Gastrocnemius medialis (tissue), 4 donors: Measurements from ENCODE around the gene HHEX. TPM values are rescaled to one million over a fixed set of nuclear protein-coding genes. Genes with fewer than 3 reads are reported as not detected.

ENCODE experiments used
- ATAC-seq, 2 donors: fragments of 150-250 bp; one replicate each; pipeline ENCODE4 v1.9.1; 2016
- DNase-seq, 2 donors: peaks; one replicate each; pipeline ENCODE4 v3.0.0-alpha.2; 2019
- H3K27ac ChIP-seq, 4 donors: fragments of 200-600 bp; sonication (generic); 1 replicate in 1 of 4; 2 replicates in 3 of 4; pipeline ENCODE4 v1.5.1; 2016 to 2018; ENCODE audit warnings: mild to moderate bottlenecking in 2 of 4, moderate library complexity in 1 of 4
- H3K27me3 ChIP-seq, 3 donors: fragments of 200-600 bp; sonication (generic) in 2 of 3; 1 replicate in 1 of 3; 2 replicates in 2 of 3; pipeline versions ENCODE4 v1.5.1 to v1.6.0; 2016 to 2019; ENCODE audit warnings: mild to moderate bottlenecking in 1 of 3, moderate library complexity in 1 of 3
- H3K36me3 ChIP-seq, 2 donors: fragments of 200-600 bp; sonication (generic) in 1 of 2; one replicate each; pipeline ENCODE4 v1.5.1; 2017 to 2018
- H3K4me1 ChIP-seq, 2 donors: fragments of 200-600 bp; sonication (generic) in 1 of 2; one replicate each; pipeline ENCODE4 v1.5.1; 2016 to 2017; ENCODE audit warnings: mild to moderate bottlenecking in 2 of 2
- H3K4me3 ChIP-seq, 4 donors: fragments of 200-600 bp; sonication (generic) in 3 of 4; 1 replicate in 1 of 4; 2 replicates in 3 of 4; pipeline ENCODE4 v1.5.1; 2016 to 2019; ENCODE audit warnings: mild to moderate bottlenecking in 2 of 4
- H3K9me3 ChIP-seq, 3 donors: fragments of 200-600 bp; sonication (generic) in 2 of 3; 1 replicate in 1 of 3; 2 replicates in 2 of 3; pipeline ENCODE4 v1.5.1; 2016 to 2019
- POLR2A ChIP-seq, 2 donors: fragments of 450-650 bp; IDR thresholded peaks; one replicate each; pipeline ENCODE4 v1.6.1; 2017; ENCODE audit warnings: antibody characterized with exemption in 2 of 2, mild to moderate bottlenecking in 2 of 2, moderate library complexity in 2 of 2
- in situ Hi-C, 4 donors: fragments of 200-750 bp; cut with MboI; loops; one replicate each; pipeline versions ENCODE4 v1.15.0 to v1.8.0; 2017; ENCODE audit warnings: low sequenced_read_pairs in 4 of 4
- intact Hi-C: fragments of 100-400 bp; cut with DNase I; formaldehyde crosslinking; loops from one replicate; pipeline ENCODE4 v1.15.1; 2023; ENCODE audit warnings: low total_unique reads
- total RNA-seq, 4 donors: library from RNA; depleted of rRNA; stranded (reverse); fragments of >200 nt; gene quantifications; one replicate each; pipeline versions ENCODE4 v1.1.0 to v1.2.3, GENCODE V29; 2016
- TF ChIP-seq, protein P1 (sequence below), 5 experiments: fragments of 450-650 bp in 3 of 5; fragments of 200-600 bp in 2 of 5; sonication (generic) in 2 of 5; IDR thresholded peaks in 4 of 5; conservative IDR thresholded peaks in 1 of 5; 1 replicate in 4 of 5; 2 replicates in 1 of 5; pipeline ENCODE4 v1.5.1; 2016 to 2019; ENCODE audit warnings: antibody characterized with exemption in 5 of 5, mild to moderate bottlenecking in 3 of 5, moderate library complexity in 3 of 5

HHEX gene
- total RNA-seq, 4 donors from 2014 or later, result 0.82 to 1.8 (median 0.84) TPM; not detected in 1

DNA sequence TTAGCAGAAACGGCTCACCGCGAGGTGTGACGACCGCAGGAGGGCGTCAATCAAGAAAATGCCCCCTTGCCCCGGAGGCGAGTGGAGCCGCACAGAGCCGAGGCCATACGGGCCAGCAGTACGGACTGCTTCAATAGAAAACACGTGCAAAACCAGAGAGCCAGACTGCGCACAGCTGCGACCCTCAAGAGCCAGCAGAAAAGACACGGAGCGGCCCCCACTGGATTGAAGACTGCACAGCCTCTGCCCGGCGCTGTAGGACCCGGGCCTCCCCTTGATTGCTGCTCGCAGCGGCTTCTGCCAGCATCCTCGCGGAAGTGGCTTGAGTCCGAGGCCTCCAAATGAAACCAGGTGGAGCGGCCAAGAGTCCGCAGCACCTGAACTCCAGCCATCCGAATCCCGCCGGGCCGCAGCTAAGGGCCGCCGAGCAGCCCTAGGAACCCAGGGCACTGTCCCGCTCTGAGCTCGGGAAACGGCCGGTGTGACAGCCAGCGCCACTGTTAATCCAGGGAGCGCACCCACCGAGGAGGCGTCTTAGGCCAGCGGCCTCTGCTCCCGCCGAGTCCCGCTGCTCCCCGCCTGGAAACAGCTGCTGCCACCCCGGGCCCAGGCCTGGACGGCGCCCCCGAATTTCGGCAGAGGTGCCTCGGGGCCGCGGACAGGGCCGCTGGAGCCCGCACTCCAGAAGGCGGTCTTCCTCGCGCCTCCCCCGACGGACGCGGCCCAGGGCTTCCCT is 660 bp upstream of the HHEX start:
- intact Hi-C loops, result no loop called here

DNA sequence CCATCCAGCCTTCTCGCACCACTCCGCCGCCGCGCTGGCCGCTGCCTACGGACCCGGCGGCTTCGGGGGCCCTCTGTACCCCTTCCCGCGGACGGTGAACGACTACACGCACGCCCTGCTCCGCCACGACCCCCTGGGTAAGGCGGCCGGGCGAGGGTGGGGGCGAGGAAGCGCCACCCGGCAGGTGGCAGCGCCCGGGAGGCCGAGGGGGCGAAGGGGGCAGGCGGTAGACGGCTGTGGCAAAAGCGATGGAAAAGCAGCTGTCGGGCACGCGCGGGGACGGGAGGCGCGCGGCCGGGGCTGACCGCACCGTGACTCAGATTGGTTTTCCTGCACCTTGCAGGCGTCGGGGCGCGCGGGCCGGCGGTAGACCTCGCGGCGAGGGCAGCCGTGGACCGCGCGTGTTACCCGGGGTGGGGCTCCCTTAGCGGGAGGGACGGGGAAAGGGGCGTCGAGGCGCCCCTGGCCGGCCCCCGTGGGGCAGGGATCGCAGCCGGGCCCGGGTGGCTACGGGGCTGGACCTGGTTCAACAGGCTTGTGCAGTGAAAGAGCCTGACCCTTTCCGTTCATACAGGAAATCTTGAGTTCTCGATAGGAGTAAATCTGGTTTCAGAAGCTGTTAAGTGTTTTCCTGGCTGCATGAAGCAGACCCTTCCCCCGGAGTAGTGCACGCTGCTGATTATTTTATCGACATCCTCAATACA is 608 bp downstream of the HHEX start:
- intact Hi-C loops (loop anchor here (10.0 kb wide), 1 partner anchor 134 kb away; no protein-coding TSS in a partner anchor), in situ Hi-C loops (no loop called here)
- H3K4me3 ChIP-seq, result peak overlapping the region; percentile 50 to 65 (median 59)
- H3K27ac ChIP-seq, result peak overlapping the region; percentile 64 to 78 (median 74)
- peaks cover 37 to 58% (median 43%) of the 10 kb centered on the region in 3 donors for H3K27me3 ChIP-seq
- peak; percentile 63 to 71 for ATAC-seq
- H3K36me3 ChIP-seq, result no peaks in the 10 kb centered on the region
- no peak for TF ChIP-seq POLR2A (IDR thresholded peaks at IDR 0.05)
- TF ChIP-seq, protein P1, sequence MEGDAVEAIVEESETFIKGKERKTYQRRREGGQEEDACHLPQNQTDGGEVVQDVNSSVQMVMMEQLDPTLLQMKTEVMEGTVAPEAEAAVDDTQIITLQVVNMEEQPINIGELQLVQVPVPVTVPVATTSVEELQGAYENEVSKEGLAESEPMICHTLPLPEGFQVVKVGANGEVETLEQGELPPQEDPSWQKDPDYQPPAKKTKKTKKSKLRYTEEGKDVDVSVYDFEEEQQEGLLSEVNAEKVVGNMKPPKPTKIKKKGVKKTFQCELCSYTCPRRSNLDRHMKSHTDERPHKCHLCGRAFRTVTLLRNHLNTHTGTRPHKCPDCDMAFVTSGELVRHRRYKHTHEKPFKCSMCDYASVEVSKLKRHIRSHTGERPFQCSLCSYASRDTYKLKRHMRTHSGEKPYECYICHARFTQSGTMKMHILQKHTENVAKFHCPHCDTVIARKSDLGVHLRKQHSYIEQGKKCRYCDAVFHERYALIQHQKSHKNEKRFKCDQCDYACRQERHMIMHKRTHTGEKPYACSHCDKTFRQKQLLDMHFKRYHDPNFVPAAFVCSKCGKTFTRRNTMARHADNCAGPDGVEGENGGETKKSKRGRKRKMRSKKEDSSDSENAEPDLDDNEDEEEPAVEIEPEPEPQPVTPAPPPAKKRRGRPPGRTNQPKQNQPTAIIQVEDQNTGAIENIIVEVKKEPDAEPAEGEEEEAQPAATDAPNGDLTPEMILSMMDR (IDR thresholded peaks at IDR 0.05 in 4 of 5, conservative IDR thresholded peaks at IDR 0.05 in 1 of 5), result no peak
- DNase-seq, result no peak
- no peaks in the 10 kb centered on the region for H3K9me3 ChIP-seq
- H3K4me1 ChIP-seq, result peaks cover 0 to 6% of the 10 kb centered on the region in 2 donors

More for the DNA sequence above, 660 bp upstream of the HHEX start:
- Histone ChIP-seq H3K27me3 (peaks cover 31 to 50% (median 37%) of the 10 kb centered on the region in 3 donors), H3K9me3 (no peaks in the 10 kb centered on the region), H3K4me1 (peaks cover 0 to 6% of the 10 kb centered on the region in 2 donors), H3K27ac (peak overlapping the region in 3 of 4 donors; percentile 51 to 65 (median 53)), H3K4me3 (peak overlapping the region; percentile 56 to 73 (median 62)), H3K36me3 (no peaks in the 10 kb centered on the region)
- DNase-seq (no peak), ATAC-seq (peak in 1 of 2 donors; percentile 29)
- in situ Hi-C loops, result no loop called here
- no peak for TF ChIP-seq POLR2A (IDR thresholded peaks at IDR 0.05)
- TF ChIP-seq, protein P1 (IDR thresholded peaks at IDR 0.05 in 4 of 5, conservative IDR thresholded peaks at IDR 0.05 in 1 of 5), result no peak

GRCh38 chr10:92690915-92691590 is 1.3 kb downstream of the HHEX start:
- no peak for TF ChIP-seq POLR2A (IDR thresholded peaks at IDR 0.05)
- TF ChIP-seq, protein P1 (IDR thresholded peaks at IDR 0.05 in 4 of 5, conservative IDR thresholded peaks at IDR 0.05 in 1 of 5), result no peak
- Histone ChIP-seq H3K27ac (peak overlapping the region; percentile 42 to 77 (median 74)), H3K4me3 (peak overlapping the region; percentile 38 to 65 (median 50)), H3K4me1 (peaks cover 0 to 6% of the 10 kb centered on the region in 2 donors), H3K27me3 (peaks cover 40 to 65% (median 49%) of the 10 kb centered on the region in 3 donors), H3K9me3 (no peaks in the 10 kb centered on the region), H3K36me3 (no peaks in the 10 kb centered on the region)
- ATAC-seq (peak in 1 of 2 donors; percentile 73), DNase-seq (no peak)
- intact Hi-C loops (loop anchor here (10.0 kb wide), 1 partner anchor 134 kb away; no protein-coding TSS in a partner anchor), in situ Hi-C loops (no loop called here)

GRCh38 chr10:92691591-92692079 is 1.9 kb downstream of the HHEX start:
- intact Hi-C loops, result loop anchor here (10.0 kb wide), 1 partner anchor 133 kb away; no protein-coding TSS in a partner anchor
- DNase-seq, result peak; percentile 20 to 36
- peaks cover 44 to 71% (median 55%) of the 10 kb centered on the region in 3 donors for H3K27me3 ChIP-seq
- peak overlapping the region; percentile 38 to 65 (median 50) for H3K4me3 ChIP-seq
- H3K36me3 ChIP-seq, result no peaks in the 10 kb centered on the region
- in situ Hi-C loops, result no loop called here
- H3K9me3 ChIP-seq, result no peaks in the 10 kb centered on the region
- peak overlapping the region; percentile 42 to 77 (median 74) for H3K27ac ChIP-seq
- peaks cover 0 to 6% of the 10 kb centered on the region in 2 donors for H3K4me1 ChIP-seq
- peak in 1 of 2 donors; percentile 36 for TF ChIP-seq POLR2A (IDR thresholded peaks at IDR 0.05)
- TF ChIP-seq, protein P1 (IDR thresholded peaks at IDR 0.05 in 4 of 5, conservative IDR thresholded peaks at IDR 0.05 in 1 of 5), result no peak
- ATAC-seq, result peak; percentile 19 to 46
